NCI-H2081 treated with DMSO at 0.1 percent for 48 hours (cell line): ENCODE measurements around the gene POLA2.
"Not testable (repeated sequence)": the region's sequence is repeated elsewhere in the genome, so short reads cannot be mapped to it uniquely, and the experiment has no call there.

Experiments used
- DNase-seq: peaks from one replicate; lab custom pipeline; 2025; lab: John Stamatoyannopoulos, UW

POLA2 gene

GRCh38 chr11:65241692-65242091 lies 20.1 kb upstream of the POLA2 start:
- no peak for DNase-seq

GRCh38 chr11:65242389-65242788 lies 19.4 kb upstream of the POLA2 start:
- DNase-seq = no peak

GRCh38 chr11:65243797-65244196 lies 18.0 kb upstream of the POLA2 start:
- no peak for DNase-seq

GRCh38 chr11:65245046-65245445 lies 16.7 kb upstream of the POLA2 start:
- DNase-seq = not testable (repeated sequence)

- DNase-seq = no peak
Measured at GRCh38 chr11:65246506-65246905, 15.3 kb upstream of the POLA2 start.

- DNase-seq = not testable (repeated sequence)
Measured at GRCh38 chr11:65248184-65248710, 13.5 kb upstream of the POLA2 start.

- no peak for DNase-seq
Measured at GRCh38 chr11:65251476-65251875, 10.3 kb upstream of the POLA2 start.

GRCh38 chr11:65254724-65255123 lies 7.0 kb upstream of the POLA2 start:
- no peak for DNase-seq

GRCh38 chr11:65258988-65259387 lies 2.8 kb upstream of the POLA2 start:
- no peak for DNase-seq

- DNase-seq = no peak
Measured at GRCh38 chr11:65260302-65260701, 1.5 kb upstream of the POLA2 start.

GRCh38 chr11:65260756-65261590 lies 789 bp upstream of the POLA2 start:
- DNase-seq = no peak

- DNase-seq = no peak
Measured at GRCh38 chr11:65262381-65262680, 569 bp downstream of the POLA2 start.

- DNase-seq = no peak
Measured at GRCh38 chr11:65262776-65263175, 1.0 kb downstream of the POLA2 start.

- DNase-seq = not testable (repeated sequence)
Measured at GRCh38 chr11:65264747-65265146, 3.0 kb downstream of the POLA2 start.

GRCh38 chr11:65266210-65266609 lies 4.4 kb downstream of the POLA2 start:
- DNase-seq = no peak

- no peak for DNase-seq
Measured at GRCh38 chr11:65274735-65275682, 13.2 kb downstream of the POLA2 start.

- no peak for DNase-seq
Measured at GRCh38 chr11:65275906-65276305, 14.1 kb downstream of the POLA2 start.

GRCh38 chr11:65277631-65278277 lies 16.0 kb downstream of the POLA2 start:
- DNase-seq = peak; percentile 16

GRCh38 chr11:65278356-65278755 lies 16.6 kb downstream of the POLA2 start:
- DNase-seq = no peak

GRCh38 chr11:65279279-65279678 lies 17.5 kb downstream of the POLA2 start:
- no peak for DNase-seq

- DNase-seq = no peak
Measured at GRCh38 chr11:65279741-65280440, 18.1 kb downstream of the POLA2 start.

GRCh38 chr11:65280646-65281045 lies 18.9 kb downstream of the POLA2 start:
- DNase-seq = no peak
